Measurements from ENCODE around the gene DENND10. TPM values are rescaled to one million over a fixed set of nuclear protein-coding genes. Genes with fewer than 3 reads are reported as not detected.

DENND10 gene
- total RNA-seq, 1 experiment from 2014 or later = 41.2 TPM

GRCh38 chr10:119138346-119139306, 34.7 kb downstream of the DENND10 start:
- no peaks in the 10 kb centered on the region for H3K27me3 ChIP-seq (replicated peaks; ENCODE audit: insufficient read depth, low read depth, low read length, poor library complexity)
- H3K9me3 ChIP-seq (ENCODE audit: low read depth, low read length, poor library complexity, severe bottlenecking) = no peaks in the 10 kb centered on the region
- H3K4me1 ChIP-seq (ENCODE audit: insufficient read depth, low read length, poor library complexity, severe bottlenecking) = no peaks in the 10 kb centered on the region
- DNase-seq (ENCODE audit: low spot score) = no peak
- H3K36me3 ChIP-seq (ENCODE audit: insufficient read depth, low read length, poor library complexity, severe bottlenecking) = peaks cover 18% of the 10 kb centered on the region
- intact Hi-C loops (cut with micrococcal nuclease; ENCODE audit: unreplicated experiment) = no loop called here
- ChIA-PET CTCF (no interaction called here), POLR2A (ENCODE audit: low non-redundant PET) (no interaction called here)
- no peak for TF ChIP-seq CTCF (conservative IDR thresholded peaks at IDR 0.05; ENCODE audit: low read depth, low read length)
- TF ChIP-seq EZH2 (IDR thresholded peaks at IDR 0.05; ENCODE audit: borderline replicate concordance, low read depth, low read length, poor library complexity, severe bottlenecking) = no peak
- BruUV-seq (replicated peaks) = no TSS peak
- H3K27ac ChIP-seq (ENCODE audit: low read depth, low read length, poor library complexity, severe bottlenecking) = no peak overlapping the region
- H3K4me3 ChIP-seq (ENCODE audit: low read depth, low read length, poor library complexity, severe bottlenecking) = no peak overlapping the region

GRCh38 chr10:119139464-119140067, 35.7 kb downstream of the DENND10 start:
- H3K27me3 ChIP-seq (replicated peaks; ENCODE audit: insufficient read depth, low read depth, low read length, poor library complexity) = no peaks in the 10 kb centered on the region
- no peak overlapping the region for H3K27ac ChIP-seq (ENCODE audit: low read depth, low read length, poor library complexity, severe bottlenecking)
- TF ChIP-seq CTCF (conservative IDR thresholded peaks at IDR 0.05; ENCODE audit: low read depth, low read length) = peak; percentile 60
- no peak for TF ChIP-seq EZH2 (IDR thresholded peaks at IDR 0.05; ENCODE audit: borderline replicate concordance, low read depth, low read length, poor library complexity, severe bottlenecking)
- peak; percentile 45 for DNase-seq (ENCODE audit: low spot score)
- no peak overlapping the region for H3K4me3 ChIP-seq (ENCODE audit: low read depth, low read length, poor library complexity, severe bottlenecking)
- CTCF ChIA-PET = no interaction called here
- intact Hi-C loops (cut with micrococcal nuclease; ENCODE audit: unreplicated experiment) = no loop called here
- BruUV-seq (replicated peaks) = no TSS peak
- H3K4me1 ChIP-seq (ENCODE audit: insufficient read depth, low read length, poor library complexity, severe bottlenecking) = no peaks in the 10 kb centered on the region
- POLR2A ChIA-PET (ENCODE audit: low non-redundant PET) = no interaction called here
- peaks cover 19% of the 10 kb centered on the region for H3K36me3 ChIP-seq (ENCODE audit: insufficient read depth, low read length, poor library complexity, severe bottlenecking)
- no peaks in the 10 kb centered on the region for H3K9me3 ChIP-seq (ENCODE audit: low read depth, low read length, poor library complexity, severe bottlenecking)

- no TSS peak for BruUV-seq (replicated peaks)
- peaks cover 19% of the 10 kb centered on the region for H3K36me3 ChIP-seq (ENCODE audit: insufficient read depth, low read length, poor library complexity, severe bottlenecking)
- H3K27ac ChIP-seq (ENCODE audit: low read depth, low read length, poor library complexity, severe bottlenecking) = no peak overlapping the region
- no peak for DNase-seq (ENCODE audit: low spot score)
- H3K27me3 ChIP-seq (replicated peaks; ENCODE audit: insufficient read depth, low read depth, low read length, poor library complexity) = no peaks in the 10 kb centered on the region
- no peaks in the 10 kb centered on the region for H3K9me3 ChIP-seq (ENCODE audit: low read depth, low read length, poor library complexity, severe bottlenecking)
- no peaks in the 10 kb centered on the region for H3K4me1 ChIP-seq (ENCODE audit: insufficient read depth, low read length, poor library complexity, severe bottlenecking)
- CTCF ChIA-PET = no interaction called here
- POLR2A ChIA-PET (ENCODE audit: low non-redundant PET) = no interaction called here
- intact Hi-C loops (cut with micrococcal nuclease; ENCODE audit: unreplicated experiment) = no loop called here
- TF ChIP-seq CTCF (conservative IDR thresholded peaks at IDR 0.05; ENCODE audit: low read depth, low read length) (no peak), EZH2 (IDR thresholded peaks at IDR 0.05; ENCODE audit: borderline replicate concordance, low read depth, low read length, poor library complexity, severe bottlenecking) (no peak)
- no peak overlapping the region for H3K4me3 ChIP-seq (ENCODE audit: low read depth, low read length, poor library complexity, severe bottlenecking)
Observed at GRCh38 chr10:119140603-119141245, 36.8 kb downstream of the DENND10 start.
